ENCODE measurements around the gene IL17C.
"Not testable (repeated sequence)": the region's sequence is repeated elsewhere in the genome, so short reads cannot be mapped to it uniquely, and the experiment has no call there.

Gene IL17C

DNA sequence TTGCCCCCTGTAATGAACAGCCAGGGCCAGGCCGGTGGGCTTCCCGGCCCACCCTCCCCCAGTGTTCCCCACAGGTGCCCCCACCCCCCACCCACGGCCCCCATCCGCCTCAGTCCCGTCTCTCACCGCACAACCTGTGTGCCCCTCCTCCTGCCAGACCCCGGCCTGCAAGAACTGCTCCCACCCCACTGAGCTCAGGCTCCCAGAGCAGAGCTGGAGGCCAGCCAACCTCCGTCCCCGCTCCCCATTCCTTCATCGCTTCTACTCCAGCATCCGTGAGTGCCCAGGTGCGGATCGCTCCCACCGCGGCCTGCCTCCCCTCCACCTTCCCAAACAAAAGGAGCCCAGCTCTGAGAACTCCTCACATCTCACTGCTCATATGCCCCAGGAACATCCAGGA is 20.3 kb downstream of the IL17C start:
- DNase-seq (ENCODE audit: low read depth in 2 of 2), result no peak

- no peak for DNase-seq (ENCODE audit: low read depth in 2 of 2)
Measured at GRCh38 chr16:88659160-88659559, 20.8 kb downstream of the IL17C start.

GRCh38 chr16:88661468-88661867 is 23.1 kb downstream of the IL17C start:
- no peak for DNase-seq (ENCODE audit: low read depth in 2 of 2)

DNA sequence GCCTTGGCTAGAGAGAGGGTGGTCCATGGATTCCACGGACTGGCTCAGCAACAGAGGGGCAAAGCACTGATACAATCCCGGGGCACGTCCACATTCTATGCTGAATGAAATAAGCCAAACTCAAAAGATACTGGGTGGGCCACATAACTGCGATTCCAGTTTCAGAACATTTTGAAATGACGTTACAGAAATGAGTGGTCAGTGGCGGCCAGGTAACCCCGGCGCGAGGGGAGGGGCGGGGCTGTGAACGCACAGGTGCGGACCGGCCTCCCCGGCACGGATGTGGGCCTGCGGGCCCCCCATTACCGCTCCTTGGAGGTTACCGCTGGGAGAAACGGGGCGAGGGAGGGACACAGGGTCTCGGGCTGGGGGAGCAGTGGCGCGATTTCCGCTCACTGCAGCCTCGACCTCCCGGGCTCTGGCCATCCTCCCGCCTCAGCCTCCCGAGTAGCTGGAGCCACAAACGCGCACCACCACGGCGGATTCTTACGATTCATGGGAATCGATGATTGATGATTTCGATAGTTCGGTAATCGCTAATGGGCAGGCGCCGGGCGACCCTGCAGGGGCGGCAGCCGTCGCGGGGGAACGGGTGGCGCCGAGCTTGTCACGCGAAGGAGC is 24.0 kb downstream of the IL17C start:
- DNase-seq (ENCODE audit: low read depth in 2 of 2), result no peak

GRCh38 chr16:88662843-88663606 is 24.7 kb downstream of the IL17C start, which contains the start of gene MVD:
Gene MVD (minus strand): TSS chr16:88663091. CDS start chr16:88663080, 11 bp downstream.
- peak; percentile 89 to 93 for DNase-seq (ENCODE audit: low read depth in 2 of 2)

- no peak for DNase-seq (ENCODE audit: low read depth in 2 of 2)
Measured at GRCh38 chr16:88665148-88665547, 26.8 kb downstream of the IL17C start.

DNA sequence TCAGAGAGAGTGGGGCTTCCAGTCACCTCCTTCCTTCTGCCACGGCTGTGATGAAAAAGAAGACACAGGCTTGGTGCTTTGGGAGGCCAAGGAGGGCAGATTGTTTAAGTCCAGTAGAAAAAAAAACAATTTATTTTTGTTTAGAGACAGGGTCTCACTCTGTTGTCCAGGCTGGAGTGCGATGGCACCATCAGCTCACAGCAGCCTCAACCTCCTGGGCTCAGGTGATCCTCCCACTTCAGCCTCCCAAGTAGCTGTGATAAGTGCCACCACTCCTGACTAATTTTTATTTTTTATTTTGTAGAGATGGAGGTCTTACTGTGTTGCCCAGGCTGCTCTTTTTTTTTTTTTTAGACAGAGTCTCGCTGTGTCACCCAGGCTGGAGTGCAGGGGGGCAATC is 27.2 kb downstream of the IL17C start:
- no peak for DNase-seq (ENCODE audit: low read depth in 2 of 2)

DNA sequence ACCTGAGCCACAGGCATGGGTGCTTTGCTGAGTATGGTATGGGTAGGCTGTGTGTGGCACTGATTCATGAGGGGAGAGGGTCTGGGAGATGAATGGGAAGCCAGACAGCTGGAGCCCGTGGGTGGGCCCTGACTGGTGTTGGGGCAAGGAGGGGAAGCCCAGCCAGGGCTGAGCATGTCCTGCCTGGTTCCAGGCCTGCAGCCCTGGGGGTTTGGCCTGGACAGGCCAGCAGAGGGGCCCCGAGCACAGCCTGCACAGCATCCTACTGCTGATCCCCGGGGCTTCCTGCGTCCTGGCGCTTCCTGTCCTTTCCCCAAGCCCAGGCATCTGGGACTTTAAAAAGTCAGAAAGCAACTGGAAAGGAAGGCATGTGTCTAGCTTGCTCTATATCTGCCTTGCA is 29.1 kb downstream of the IL17C start:
- no peak for DNase-seq (ENCODE audit: low read depth in 2 of 2)

GRCh38 chr16:88669493-88669892 is 31.1 kb downstream of the IL17C start:
- DNase-seq (ENCODE audit: low read depth in 2 of 2), result not testable (repeated sequence)

GRCh38 chr16:88669980-88670379 is 31.6 kb downstream of the IL17C start:
- DNase-seq (ENCODE audit: low read depth in 2 of 2), result no peak

DNA sequence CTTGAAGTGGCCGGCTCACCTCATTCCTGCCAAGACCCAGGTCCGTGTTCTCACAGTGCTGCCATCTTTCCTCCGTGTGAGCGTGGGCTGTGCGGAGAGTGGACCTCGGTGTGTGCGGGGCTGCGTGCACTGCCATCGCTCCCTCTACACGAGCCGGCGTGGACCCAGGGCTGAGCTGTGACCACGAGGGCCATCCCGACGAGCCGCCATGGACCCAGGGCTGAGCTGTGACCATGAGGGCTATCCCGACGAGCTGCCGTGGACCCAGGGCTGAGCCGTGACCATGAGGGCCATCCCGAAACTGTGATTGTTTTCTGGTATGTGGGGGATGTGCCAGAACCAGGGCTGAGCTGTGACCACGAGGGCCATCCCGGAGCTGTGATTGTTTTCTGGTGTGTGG is 33.4 kb downstream of the IL17C start:
- DNase-seq (ENCODE audit: low read depth in 2 of 2), result no peak

DNA sequence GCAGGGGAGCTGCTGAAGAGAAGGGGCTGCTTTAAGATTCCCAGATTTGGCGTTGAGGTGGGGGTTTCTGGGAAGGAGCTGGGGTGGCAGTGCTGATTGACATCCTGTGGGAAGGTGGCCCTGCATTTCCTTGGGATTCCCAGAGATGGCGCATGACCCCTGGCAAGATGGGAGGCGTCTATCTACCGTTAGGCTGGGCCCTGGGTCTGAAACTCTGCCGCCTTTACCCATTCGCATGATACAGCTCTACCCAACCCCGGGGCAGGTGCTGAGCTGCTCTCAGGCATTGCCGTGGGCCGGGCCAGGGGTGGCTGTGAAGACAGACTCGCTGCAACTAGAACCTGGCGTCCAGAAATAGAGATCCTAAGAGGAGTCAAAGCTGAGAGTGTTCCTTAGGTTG is 34.4 kb downstream of the IL17C start:
- DNase-seq (ENCODE audit: low read depth in 2 of 2), result no peak

DNA sequence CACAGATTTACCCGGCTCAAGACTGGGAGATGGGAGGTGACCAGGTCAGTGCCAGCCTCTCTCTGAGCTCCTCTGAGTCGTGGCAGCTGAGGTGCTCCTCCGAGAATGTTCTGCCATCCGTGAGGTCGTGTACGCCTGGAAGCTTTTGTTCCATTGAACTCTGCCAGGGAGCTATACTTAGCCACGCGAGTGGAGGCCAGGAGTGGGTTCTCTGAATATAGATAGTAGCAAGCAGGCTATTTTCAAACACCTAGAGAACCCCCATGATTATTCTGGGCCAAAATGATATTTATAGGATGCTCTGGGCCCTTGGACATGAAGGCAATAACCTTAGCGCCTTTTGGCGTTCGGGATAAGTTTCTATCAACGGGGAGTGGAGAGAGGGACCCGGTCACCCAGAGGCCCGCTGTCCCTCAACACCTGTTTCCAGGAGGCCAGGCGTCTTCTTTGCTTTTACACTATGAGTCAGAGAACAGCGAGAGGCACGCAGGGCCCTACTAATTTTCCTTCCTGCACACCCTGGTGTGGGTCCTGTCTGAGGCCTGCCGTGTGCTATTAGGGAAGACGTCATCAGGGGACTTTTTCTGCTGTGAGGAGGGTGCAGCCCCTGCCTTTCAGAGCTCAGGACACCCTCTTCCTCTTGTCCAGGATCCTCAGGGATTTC is 35.5 kb downstream of the IL17C start:
- no peak for DNase-seq (ENCODE audit: low read depth in 2 of 2)

GRCh38 chr16:88676502-88677242 is 38.3 kb downstream of the IL17C start:
- DNase-seq (ENCODE audit: low read depth in 2 of 2), result no peak

GRCh38 chr16:88677721-88678120 is 39.3 kb downstream of the IL17C start:
- no peak for DNase-seq (ENCODE audit: low read depth in 2 of 2)

- no peak for DNase-seq (ENCODE audit: low read depth in 2 of 2)
Measured at GRCh38 chr16:88678224-88678979, 40.0 kb downstream of the IL17C start.

DNA sequence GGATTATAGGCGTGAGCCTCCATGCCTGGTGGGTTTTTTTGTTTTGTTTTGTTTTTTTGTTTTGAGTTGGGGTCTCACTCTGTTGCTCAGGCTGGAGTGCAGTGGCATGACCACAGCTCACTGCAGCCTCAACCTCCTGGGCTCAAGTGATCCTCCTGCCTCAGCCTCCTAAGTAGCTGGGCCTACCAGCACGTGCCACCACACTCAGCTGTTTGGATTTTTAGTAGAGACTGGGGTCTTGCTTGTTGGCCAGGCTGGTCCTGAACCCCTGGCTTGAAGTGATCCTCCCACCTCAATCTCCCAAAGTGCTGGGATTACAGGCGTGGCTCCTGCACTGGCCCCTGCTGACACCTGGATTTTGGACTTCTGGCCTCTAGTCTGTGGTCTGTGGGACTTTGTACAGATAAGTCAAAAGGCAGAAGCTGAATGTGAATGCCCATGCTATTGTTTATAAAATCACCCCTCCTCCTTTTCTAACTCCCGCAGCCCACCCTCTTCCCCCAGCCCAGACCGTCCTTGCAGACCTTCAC is 42.2 kb downstream of the IL17C start:
- DNase-seq (ENCODE audit: low read depth in 2 of 2), result no peak

- no peak for DNase-seq (ENCODE audit: low read depth in 2 of 2)
Measured at GRCh38 chr16:88681084-88681680, 42.8 kb downstream of the IL17C start.

GRCh38 chr16:88681709-88682451 is 43.5 kb downstream of the IL17C start:
- DNase-seq (ENCODE audit: low read depth in 2 of 2), result peak in 1 of 2 donors; percentile 61

DNA sequence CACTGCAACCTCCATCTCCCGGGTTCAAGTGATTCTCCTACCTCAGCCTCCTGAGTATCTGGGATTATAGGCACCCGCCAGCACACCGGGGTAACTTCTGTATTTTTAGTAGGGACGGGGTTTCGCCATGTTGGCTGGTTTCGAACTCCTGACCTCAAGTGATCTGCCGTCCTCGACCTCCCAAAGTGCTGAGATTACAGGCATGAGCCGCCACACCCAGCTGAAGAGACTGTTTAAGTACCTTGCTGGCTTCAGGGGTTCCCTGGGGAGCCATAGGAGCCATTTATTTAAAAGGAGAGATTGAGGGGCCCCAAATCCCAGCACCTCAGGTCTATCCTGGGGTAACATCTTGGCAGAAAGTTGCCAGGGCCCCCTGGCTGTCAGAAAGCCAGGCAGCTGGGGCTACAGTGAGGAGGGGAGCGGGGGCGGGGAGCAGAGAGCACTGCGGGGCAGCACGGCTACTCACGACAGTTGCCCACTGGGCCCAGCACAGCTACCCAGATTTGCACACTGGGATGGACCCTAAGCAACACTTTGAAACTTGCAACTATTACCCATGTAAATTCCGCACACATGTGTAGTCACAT is 46.3 kb downstream of the IL17C start:
- no peak for DNase-seq (ENCODE audit: low read depth in 2 of 2)

Data from activated CD4-positive, alpha-beta T cell treated with anti-CD3 and anti-CD28 coated beads for 24 hours (primary cell).